ENCODE results near the gene C18orf32.

Gene C18orf32

GRCh38 chr18:49503931-49504330 lies 16.9 kb upstream of the C18orf32 start:
- Histone ChIP-seq H3K27me3 (ENCODE audit: control insufficient read depth in 5 of 5, insufficient read depth in 4 of 5, low read length in 5 of 5) (peaks cover 0 to 7% (median 3%) of the 10 kb centered on the region in 5 donors), H3K27ac (ENCODE audit: low read depth, low read length) (no peak overlapping the region), H3K4me3 (ENCODE audit: low read depth in 1 of 5, low read length in 5 of 5) (no peak overlapping the region), H3K9me3 (ENCODE audit: control insufficient read depth in 5 of 5, low read length in 5 of 5) (no peaks in the 10 kb centered on the region), H3K4me1 (ENCODE audit: control insufficient read depth in 5 of 5, insufficient read depth in 5 of 5, low read length in 5 of 5) (no peaks in the 10 kb centered on the region), H3K9ac (ENCODE audit: low read length in 5 of 5) (no peak overlapping the region), H3K36me3 (ENCODE audit: control insufficient read depth in 5 of 5, insufficient read depth in 5 of 5, low read length in 5 of 5) (no peaks in the 10 kb centered on the region)

- H3K27me3 ChIP-seq (ENCODE audit: control insufficient read depth in 5 of 5, insufficient read depth in 4 of 5, low read length in 5 of 5): peaks cover 0 to 7% (median 3%) of the 10 kb centered on the region in 5 donors
- no peaks in the 10 kb centered on the region for H3K9me3 ChIP-seq (ENCODE audit: control insufficient read depth in 5 of 5, low read length in 5 of 5)
- no peak overlapping the region for H3K4me3 ChIP-seq (ENCODE audit: low read depth in 1 of 5, low read length in 5 of 5)
- no peaks in the 10 kb centered on the region for H3K4me1 ChIP-seq (ENCODE audit: control insufficient read depth in 5 of 5, insufficient read depth in 5 of 5, low read length in 5 of 5)
- no peaks in the 10 kb centered on the region for H3K36me3 ChIP-seq (ENCODE audit: control insufficient read depth in 5 of 5, insufficient read depth in 5 of 5, low read length in 5 of 5)
- no peak overlapping the region for H3K9ac ChIP-seq (ENCODE audit: low read length in 5 of 5)
- no peak overlapping the region for H3K27ac ChIP-seq (ENCODE audit: low read depth, low read length)
Observed at GRCh38 chr18:49500201-49500921, 13.3 kb upstream of the C18orf32 start.

GRCh38 chr18:49499046-49499637 lies 12.1 kb upstream of the C18orf32 start:
- no peak overlapping the region for H3K4me3 ChIP-seq (ENCODE audit: low read depth in 1 of 5, low read length in 5 of 5)
- H3K27ac ChIP-seq (ENCODE audit: low read depth, low read length): no peak overlapping the region
- H3K9ac ChIP-seq (ENCODE audit: low read length in 5 of 5): no peak overlapping the region
- no peaks in the 10 kb centered on the region for H3K4me1 ChIP-seq (ENCODE audit: control insufficient read depth in 5 of 5, insufficient read depth in 5 of 5, low read length in 5 of 5)
- H3K27me3 ChIP-seq (ENCODE audit: control insufficient read depth in 5 of 5, insufficient read depth in 4 of 5, low read length in 5 of 5): peaks cover 0 to 7% (median 3%) of the 10 kb centered on the region in 5 donors
- H3K9me3 ChIP-seq (ENCODE audit: control insufficient read depth in 5 of 5, low read length in 5 of 5): no peaks in the 10 kb centered on the region
- no peaks in the 10 kb centered on the region for H3K36me3 ChIP-seq (ENCODE audit: control insufficient read depth in 5 of 5, insufficient read depth in 5 of 5, low read length in 5 of 5)

- Histone ChIP-seq H3K9ac (ENCODE audit: low read length in 5 of 5) (no peak overlapping the region), H3K27ac (ENCODE audit: low read depth, low read length) (no peak overlapping the region), H3K36me3 (ENCODE audit: control insufficient read depth in 5 of 5, insufficient read depth in 5 of 5, low read length in 5 of 5) (peaks cover 2 to 9% (median 6%) of the 10 kb centered on the region in 5 donors), H3K4me3 (ENCODE audit: low read depth in 1 of 5, low read length in 5 of 5) (no peak overlapping the region), H3K27me3 (ENCODE audit: control insufficient read depth in 5 of 5, insufficient read depth in 4 of 5, low read length in 5 of 5) (peaks cover 0 to 5% (median 3%) of the 10 kb centered on the region in 5 donors), H3K9me3 (ENCODE audit: control insufficient read depth in 5 of 5, low read length in 5 of 5) (no peaks in the 10 kb centered on the region), H3K4me1 (ENCODE audit: control insufficient read depth in 5 of 5, insufficient read depth in 5 of 5, low read length in 5 of 5) (peaks cover 3 to 16% (median 10%) of the 10 kb centered on the region in 5 donors)
Observed at GRCh38 chr18:49495480-49495879, 8.4 kb upstream of the C18orf32 start.

GRCh38 chr18:49495076-49495475 lies 8.0 kb upstream of the C18orf32 start:
- Histone ChIP-seq H3K36me3 (ENCODE audit: control insufficient read depth in 5 of 5, insufficient read depth in 5 of 5, low read length in 5 of 5) (peaks cover 6 to 13% (median 10%) of the 10 kb centered on the region in 5 donors), H3K27ac (ENCODE audit: low read depth, low read length) (no peak overlapping the region), H3K4me1 (ENCODE audit: control insufficient read depth in 5 of 5, insufficient read depth in 5 of 5, low read length in 5 of 5) (peaks cover 3 to 18% (median 10%) of the 10 kb centered on the region in 5 donors), H3K4me3 (ENCODE audit: low read depth in 1 of 5, low read length in 5 of 5) (no peak overlapping the region), H3K9ac (ENCODE audit: low read length in 5 of 5) (no peak overlapping the region), H3K27me3 (ENCODE audit: control insufficient read depth in 5 of 5, insufficient read depth in 4 of 5, low read length in 5 of 5) (peaks cover 0 to 3% (median under 1%) of the 10 kb centered on the region in 5 donors), H3K9me3 (ENCODE audit: control insufficient read depth in 5 of 5, low read length in 5 of 5) (no peaks in the 10 kb centered on the region)

- Histone ChIP-seq H3K36me3 (ENCODE audit: control insufficient read depth in 5 of 5, insufficient read depth in 5 of 5, low read length in 5 of 5) (peaks cover 10 to 18% (median 14%) of the 10 kb centered on the region in 5 donors), H3K4me3 (ENCODE audit: low read depth in 1 of 5, low read length in 5 of 5) (no peak overlapping the region), H3K9me3 (ENCODE audit: control insufficient read depth in 5 of 5, low read length in 5 of 5) (no peaks in the 10 kb centered on the region), H3K9ac (ENCODE audit: low read length in 5 of 5) (no peak overlapping the region), H3K27me3 (ENCODE audit: control insufficient read depth in 5 of 5, insufficient read depth in 4 of 5, low read length in 5 of 5) (peaks cover 0 to 3% (median 0%) of the 10 kb centered on the region in 5 donors), H3K27ac (ENCODE audit: low read depth, low read length) (no peak overlapping the region), H3K4me1 (ENCODE audit: control insufficient read depth in 5 of 5, insufficient read depth in 5 of 5, low read length in 5 of 5) (peaks cover 3 to 20% (median 10%) of the 10 kb centered on the region in 5 donors)
Observed at GRCh38 chr18:49494660-49495059, 7.6 kb upstream of the C18orf32 start.

GRCh38 chr18:49492694-49493033 lies 5.6 kb upstream of the C18orf32 start:
- Histone ChIP-seq H3K27ac (ENCODE audit: low read depth, low read length) (no peak overlapping the region), H3K9ac (ENCODE audit: low read length in 5 of 5) (no peak overlapping the region), H3K4me3 (ENCODE audit: low read depth in 1 of 5, low read length in 5 of 5) (peak overlapping the region in 2 of 5 donors; percentile 85 to 96)

GRCh38 chr18:49491857-49492693 lies 5.0 kb upstream of the C18orf32 start, which contains the start of gene RPL17:
RPL17 (minus strand) TSS chr18:49492465.
- H3K9ac ChIP-seq (ENCODE audit: low read length in 5 of 5): peak within 1 kb of the TSS; percentile 86 to 100 (median 97)
- no peaks in the 10 kb centered on the region for H3K9me3 ChIP-seq (ENCODE audit: control insufficient read depth in 5 of 5, low read length in 5 of 5)
- H3K4me1 ChIP-seq (ENCODE audit: control insufficient read depth in 5 of 5, insufficient read depth in 5 of 5, low read length in 5 of 5): peaks cover 5 to 30% (median 19%) of the 10 kb centered on the region in 5 donors
- H3K27ac ChIP-seq (ENCODE audit: low read depth, low read length): peak within 1 kb of the TSS; percentile 92
- H3K27me3 ChIP-seq (ENCODE audit: control insufficient read depth in 5 of 5, insufficient read depth in 4 of 5, low read length in 5 of 5): no peaks in the 10 kb centered on the region
- peaks cover 17 to 36% (median 29%) of the 10 kb centered on the region in 5 donors for H3K36me3 ChIP-seq (ENCODE audit: control insufficient read depth in 5 of 5, insufficient read depth in 5 of 5, low read length in 5 of 5)
- peak within 1 kb of the TSS; percentile 80 to 99 (median 88) for H3K4me3 ChIP-seq (ENCODE audit: low read depth in 1 of 5, low read length in 5 of 5)

More at GRCh38 chr18:49492694-49493033, 5.6 kb upstream of the C18orf32 start:
- Histone ChIP-seq H3K27me3 (ENCODE audit: control insufficient read depth in 5 of 5, insufficient read depth in 4 of 5, low read length in 5 of 5) (no peaks in the 10 kb centered on the region), H3K9me3 (ENCODE audit: control insufficient read depth in 5 of 5, low read length in 5 of 5) (no peaks in the 10 kb centered on the region), H3K36me3 (ENCODE audit: control insufficient read depth in 5 of 5, insufficient read depth in 5 of 5, low read length in 5 of 5) (peaks cover 17 to 36% (median 29%) of the 10 kb centered on the region in 5 donors), H3K4me1 (ENCODE audit: control insufficient read depth in 5 of 5, insufficient read depth in 5 of 5, low read length in 5 of 5) (peaks cover 3 to 25% (median 13%) of the 10 kb centered on the region in 5 donors)

- H3K27me3 ChIP-seq (ENCODE audit: control insufficient read depth in 5 of 5, insufficient read depth in 4 of 5, low read length in 5 of 5): no peaks in the 10 kb centered on the region
- no peaks in the 10 kb centered on the region for H3K9me3 ChIP-seq (ENCODE audit: control insufficient read depth in 5 of 5, low read length in 5 of 5)
- H3K9ac ChIP-seq (ENCODE audit: low read length in 5 of 5): peak overlapping the region; percentile 86 to 100 (median 97)
- peaks cover 17 to 36% (median 29%) of the 10 kb centered on the region in 5 donors for H3K36me3 ChIP-seq (ENCODE audit: control insufficient read depth in 5 of 5, insufficient read depth in 5 of 5, low read length in 5 of 5)
- peak overlapping the region; percentile 80 to 99 (median 88) for H3K4me3 ChIP-seq (ENCODE audit: low read depth in 1 of 5, low read length in 5 of 5)
- peaks cover 5 to 30% (median 19%) of the 10 kb centered on the region in 5 donors for H3K4me1 ChIP-seq (ENCODE audit: control insufficient read depth in 5 of 5, insufficient read depth in 5 of 5, low read length in 5 of 5)
- peak overlapping the region; percentile 92 for H3K27ac ChIP-seq (ENCODE audit: low read depth, low read length)
Observed at GRCh38 chr18:49491534-49491856, 4.5 kb upstream of the C18orf32 start.

Measured in subcutaneous abdominal adipose tissue (tissue), 5 donors.